ENCODE data around the gene EPO.

DNA sequence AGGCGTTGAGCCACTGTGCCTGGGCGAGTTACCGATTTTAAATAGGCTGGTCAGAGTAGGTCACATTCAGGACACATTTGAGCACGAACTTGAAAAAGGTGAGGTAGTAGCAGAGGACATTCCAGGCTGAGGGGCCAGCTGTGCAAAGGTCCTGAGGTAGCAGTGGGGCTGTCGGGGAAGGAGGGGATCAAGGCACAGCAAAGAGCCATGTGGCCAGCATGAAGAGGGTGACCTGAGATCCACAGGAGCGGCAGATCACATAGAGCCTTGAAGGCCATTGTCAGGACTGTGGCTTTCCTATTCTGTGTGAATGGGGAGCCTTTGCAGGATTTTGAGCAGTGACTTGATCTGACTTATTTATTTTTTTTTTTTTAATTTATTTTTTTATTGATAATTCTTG, 19.7 kb downstream of the EPO start:
- TF ChIP-seq POLR2A (IDR thresholded peaks at IDR 0.05) (no peak), EP300 (IDR thresholded peaks at IDR 0.05; ENCODE audit: low read depth) (no peak), POLR2AphosphoS5 (IDR thresholded peaks at IDR 0.05) (no peak)
- TF ChIP-seq, protein P1, sequence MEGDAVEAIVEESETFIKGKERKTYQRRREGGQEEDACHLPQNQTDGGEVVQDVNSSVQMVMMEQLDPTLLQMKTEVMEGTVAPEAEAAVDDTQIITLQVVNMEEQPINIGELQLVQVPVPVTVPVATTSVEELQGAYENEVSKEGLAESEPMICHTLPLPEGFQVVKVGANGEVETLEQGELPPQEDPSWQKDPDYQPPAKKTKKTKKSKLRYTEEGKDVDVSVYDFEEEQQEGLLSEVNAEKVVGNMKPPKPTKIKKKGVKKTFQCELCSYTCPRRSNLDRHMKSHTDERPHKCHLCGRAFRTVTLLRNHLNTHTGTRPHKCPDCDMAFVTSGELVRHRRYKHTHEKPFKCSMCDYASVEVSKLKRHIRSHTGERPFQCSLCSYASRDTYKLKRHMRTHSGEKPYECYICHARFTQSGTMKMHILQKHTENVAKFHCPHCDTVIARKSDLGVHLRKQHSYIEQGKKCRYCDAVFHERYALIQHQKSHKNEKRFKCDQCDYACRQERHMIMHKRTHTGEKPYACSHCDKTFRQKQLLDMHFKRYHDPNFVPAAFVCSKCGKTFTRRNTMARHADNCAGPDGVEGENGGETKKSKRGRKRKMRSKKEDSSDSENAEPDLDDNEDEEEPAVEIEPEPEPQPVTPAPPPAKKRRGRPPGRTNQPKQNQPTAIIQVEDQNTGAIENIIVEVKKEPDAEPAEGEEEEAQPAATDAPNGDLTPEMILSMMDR (IDR thresholded peaks at IDR 0.05): no peak

Data from transverse colon (tissue), 4 donors.